ENCODE data around the gene SEC61A1. TPM values are rescaled to one million over a fixed set of nuclear protein-coding genes. Genes with fewer than 3 reads are reported as not detected.

The SEC61A1 gene
- total RNA-seq, 1 donor from 2014 or later = 183 TPM

DNA sequence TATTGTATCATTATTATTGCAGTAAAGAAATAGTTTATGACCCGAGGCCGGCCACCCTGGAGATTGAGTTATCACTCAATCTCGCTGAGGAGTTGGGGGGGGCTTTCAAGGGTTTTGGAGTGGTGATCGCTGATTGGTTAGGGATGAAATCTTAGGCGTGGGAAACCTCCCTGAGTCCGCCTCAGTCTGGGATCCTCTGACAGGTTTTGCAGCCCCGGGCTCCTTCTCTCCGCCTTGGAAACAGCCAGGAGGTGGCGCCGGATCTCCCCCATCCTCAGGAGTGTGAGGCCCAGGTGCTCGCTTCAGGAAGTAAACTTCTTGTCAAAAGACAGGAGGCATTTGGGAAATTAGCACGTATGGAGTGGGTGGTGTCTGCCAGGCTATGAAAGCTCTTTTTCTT is 41.1 kb upstream of the SEC61A1 start:
- no peak overlapping the region for H3K4me3 ChIP-seq
- no peaks in the 10 kb centered on the region for H3K9me3 ChIP-seq
- intact Hi-C loops (cut with DNase I) = no loop called here
- DNase-seq (peak; percentile 89), ATAC-seq (peak; percentile 95)
- no peaks in the 10 kb centered on the region for H3K36me3 ChIP-seq
- no peaks in the 10 kb centered on the region for H3K4me1 ChIP-seq
- TF ChIP-seq, protein P1, sequence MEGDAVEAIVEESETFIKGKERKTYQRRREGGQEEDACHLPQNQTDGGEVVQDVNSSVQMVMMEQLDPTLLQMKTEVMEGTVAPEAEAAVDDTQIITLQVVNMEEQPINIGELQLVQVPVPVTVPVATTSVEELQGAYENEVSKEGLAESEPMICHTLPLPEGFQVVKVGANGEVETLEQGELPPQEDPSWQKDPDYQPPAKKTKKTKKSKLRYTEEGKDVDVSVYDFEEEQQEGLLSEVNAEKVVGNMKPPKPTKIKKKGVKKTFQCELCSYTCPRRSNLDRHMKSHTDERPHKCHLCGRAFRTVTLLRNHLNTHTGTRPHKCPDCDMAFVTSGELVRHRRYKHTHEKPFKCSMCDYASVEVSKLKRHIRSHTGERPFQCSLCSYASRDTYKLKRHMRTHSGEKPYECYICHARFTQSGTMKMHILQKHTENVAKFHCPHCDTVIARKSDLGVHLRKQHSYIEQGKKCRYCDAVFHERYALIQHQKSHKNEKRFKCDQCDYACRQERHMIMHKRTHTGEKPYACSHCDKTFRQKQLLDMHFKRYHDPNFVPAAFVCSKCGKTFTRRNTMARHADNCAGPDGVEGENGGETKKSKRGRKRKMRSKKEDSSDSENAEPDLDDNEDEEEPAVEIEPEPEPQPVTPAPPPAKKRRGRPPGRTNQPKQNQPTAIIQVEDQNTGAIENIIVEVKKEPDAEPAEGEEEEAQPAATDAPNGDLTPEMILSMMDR (IDR thresholded peaks at IDR 0.05) = peak; percentile 40
- H3K27ac ChIP-seq = no peak overlapping the region
- H3K27me3 ChIP-seq = no peaks in the 10 kb centered on the region

- ATAC-seq (no peak), DNase-seq (no peak)
- no peak overlapping the region for H3K4me3 ChIP-seq
- TF ChIP-seq, protein P1 (IDR thresholded peaks at IDR 0.05) = no peak
- no peaks in the 10 kb centered on the region for H3K27me3 ChIP-seq
- no peaks in the 10 kb centered on the region for H3K36me3 ChIP-seq
- no peaks in the 10 kb centered on the region for H3K9me3 ChIP-seq
- intact Hi-C loops (cut with DNase I) = no loop called here
- no peaks in the 10 kb centered on the region for H3K4me1 ChIP-seq
- no peak overlapping the region for H3K27ac ChIP-seq
Observed at GRCh38 chr3:128012050-128012449, 40.2 kb upstream of the SEC61A1 start.

DNA sequence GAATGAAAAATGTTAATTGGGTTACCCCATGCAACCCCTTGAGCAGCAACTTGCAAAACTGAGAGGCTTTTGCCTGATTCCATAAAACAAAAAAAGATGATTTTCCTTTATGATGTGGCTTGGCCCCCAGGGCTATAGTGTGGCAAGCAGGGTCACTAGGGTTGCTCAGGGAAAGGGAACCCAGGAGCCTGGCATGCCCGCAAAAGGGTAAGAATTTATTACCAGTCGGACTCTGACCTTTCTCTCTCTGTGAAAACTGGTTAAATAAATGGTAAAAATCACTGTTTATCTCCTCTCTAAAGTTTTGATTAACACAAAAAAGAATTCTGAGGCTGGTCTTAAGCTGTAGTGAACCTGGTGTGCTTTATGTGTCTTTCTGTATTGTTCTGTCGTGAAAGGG is 37.7 kb upstream of the SEC61A1 start:
- TF ChIP-seq, protein P1 (IDR thresholded peaks at IDR 0.05) = no peak
- Histone ChIP-seq H3K9me3 (no peaks in the 10 kb centered on the region), H3K27me3 (no peaks in the 10 kb centered on the region), H3K36me3 (no peaks in the 10 kb centered on the region), H3K4me3 (no peak overlapping the region), H3K27ac (no peak overlapping the region), H3K4me1 (no peaks in the 10 kb centered on the region)
- ATAC-seq = no peak
- no peak for DNase-seq
- intact Hi-C loops (cut with DNase I) = no loop called here

GRCh38 chr3:128016502-128016901 is 35.7 kb upstream of the SEC61A1 start:
- intact Hi-C loops (cut with DNase I) = no loop called here
- ATAC-seq = no peak

GRCh38 chr3:128021768-128022372 is 30.4 kb upstream of the SEC61A1 start:
- intact Hi-C loops (cut with DNase I) = no loop called here
- Histone ChIP-seq H3K9me3 (no peaks in the 10 kb centered on the region), H3K27me3 (no peaks in the 10 kb centered on the region), H3K36me3 (no peaks in the 10 kb centered on the region), H3K4me3 (no peak overlapping the region), H3K4me1 (no peaks in the 10 kb centered on the region), H3K27ac (no peak overlapping the region)
- DNase-seq (no peak), ATAC-seq (no peak)
- TF ChIP-seq, protein P1 (IDR thresholded peaks at IDR 0.05) = no peak

More at GRCh38 chr3:128016502-128016901, 35.7 kb upstream of the SEC61A1 start:
- H3K4me3 ChIP-seq = no peak overlapping the region
- H3K4me1 ChIP-seq = no peaks in the 10 kb centered on the region
- no peaks in the 10 kb centered on the region for H3K36me3 ChIP-seq
- no peaks in the 10 kb centered on the region for H3K9me3 ChIP-seq
- TF ChIP-seq, protein P1 (IDR thresholded peaks at IDR 0.05) = no peak
- no peak overlapping the region for H3K27ac ChIP-seq
- DNase-seq = no peak
- no peaks in the 10 kb centered on the region for H3K27me3 ChIP-seq

GRCh38 chr3:128033102-128033501 is 19.1 kb upstream of the SEC61A1 start:
- DNase-seq (no peak), ATAC-seq (no peak)
- no peaks in the 10 kb centered on the region for H3K36me3 ChIP-seq
- no peak overlapping the region for H3K27ac ChIP-seq
- TF ChIP-seq, protein P1 (IDR thresholded peaks at IDR 0.05) = no peak
- no peaks in the 10 kb centered on the region for H3K9me3 ChIP-seq
- H3K4me3 ChIP-seq = no peak overlapping the region
- H3K27me3 ChIP-seq = no peaks in the 10 kb centered on the region
- intact Hi-C loops (cut with DNase I) = no loop called here
- H3K4me1 ChIP-seq = no peaks in the 10 kb centered on the region

Data from upper lobe of right lung (tissue), 1 donor.